Hematopoietic multipotent progenitor cell (in vitro differentiated cells): Measurements from ENCODE around the gene ZMYM4. TPM values are rescaled to one million over a fixed set of nuclear protein-coding genes. Genes with fewer than 3 reads are reported as not detected.
"Not testable (repeated sequence)": the region's sequence is repeated elsewhere in the genome, so short reads cannot be mapped to it uniquely, and the experiment has no call there.

ENCODE experiments used
- DNase-seq, 3 donors: peaks; one replicate each; pipeline ENCODE4 v3.0.0-alpha.2; 2011 to 2015; ENCODE audit warnings: low read depth in 2 of 3, low spot score in 2 of 3
- total RNA-seq: library from RNA; depleted of rRNA; stranded (reverse); fragments of >200 nt; gene quantifications from one replicate; pipeline ENCODE4 v1.2.3, GENCODE V29; 2012

The ZMYM4 gene
- total RNA-seq = 26.7 TPM

GRCh38 chr1:35268282-35269200, at the start of gene ZMYM4:
TSS of gene ZMYM4 (plus strand) at chr1:35268709. CDS start at chr1:35269047, 338 bp downstream.
- peak; percentile 67 to 99 (median 99) for DNase-seq

- peak in 2 of 3 donors; percentile 23 to 51 for DNase-seq
These were observed 47.5 kb upstream of the ZMYM4 start for GRCh38 chr1:35220976-35221375.

GRCh38 chr1:35222322-35223083, 46.0 kb upstream of the ZMYM4 start:
- DNase-seq = no peak

GRCh38 chr1:35223084-35223630, 45.4 kb upstream of the ZMYM4 start:
- DNase-seq = no peak

- DNase-seq = no peak
These were observed 42.0 kb upstream of the ZMYM4 start for GRCh38 chr1:35226546-35226945.

- DNase-seq = no peak
These were observed 38.7 kb upstream of the ZMYM4 start for GRCh38 chr1:35229587-35230360.

- DNase-seq = no peak
These were observed 37.2 kb upstream of the ZMYM4 start for GRCh38 chr1:35231287-35231686.

GRCh38 chr1:35236772-35237171, 31.7 kb upstream of the ZMYM4 start:
- DNase-seq = not testable (repeated sequence)

- peak in 2 of 3 donors; percentile 51 to 85 for DNase-seq
These were observed 24.8 kb upstream of the ZMYM4 start for GRCh38 chr1:35243691-35244090.

GRCh38 chr1:35247256-35247655, 21.3 kb upstream of the ZMYM4 start:
- DNase-seq = no peak

GRCh38 chr1:35253941-35254340, 14.6 kb upstream of the ZMYM4 start:
- DNase-seq = no peak

- no peak for DNase-seq
These were observed 13.2 kb upstream of the ZMYM4 start for GRCh38 chr1:35255276-35255675.

- no peak for DNase-seq
These were observed 8.9 kb upstream of the ZMYM4 start for GRCh38 chr1:35259561-35259960.

GRCh38 chr1:35261412-35262120, 6.9 kb upstream of the ZMYM4 start:
- no peak for DNase-seq

- no peak for DNase-seq
These were observed 4.5 kb upstream of the ZMYM4 start for GRCh38 chr1:35264035-35264434.

GRCh38 chr1:35264871-35265270, 3.6 kb upstream of the ZMYM4 start:
- DNase-seq = peak in 2 of 3 donors; percentile 24 to 52

- DNase-seq = no peak
These were observed 2.2 kb upstream of the ZMYM4 start for GRCh38 chr1:35266306-35266705.

- DNase-seq = peak in 2 of 3 donors; percentile 10 to 14
These were observed 886 bp downstream of the ZMYM4 start for GRCh38 chr1:35269201-35269988.

GRCh38 chr1:35269989-35270289, 1.4 kb downstream of the ZMYM4 start:
- no peak for DNase-seq
